Stimulated activated naive CD4-positive, alpha-beta T cell (primary cell): ENCODE measurements around the gene ZNF275.
"Not testable (repeated sequence)": the region's sequence is repeated elsewhere in the genome, so short reads cannot be mapped to it uniquely, and the experiment has no call there.

Experiments used
- DNase-seq, 6 experiments: peaks; one replicate each; lab custom pipeline; 2025; lab: John Stamatoyannopoulos, UW

The ZNF275 gene

GRCh38 chrX:153361781-153362397, 27.9 kb downstream of the ZNF275 start:
- no peak for DNase-seq

GRCh38 chrX:153365670-153366069, 31.7 kb downstream of the ZNF275 start:
- DNase-seq = no peak

GRCh38 chrX:153366119-153366518, 32.2 kb downstream of the ZNF275 start:
- DNase-seq = no peak

GRCh38 chrX:153366878-153367538, 33.1 kb downstream of the ZNF275 start:
- no peak for DNase-seq

- DNase-seq = no peak
Observed at GRCh38 chrX:153370293-153371055, 36.5 kb downstream of the ZNF275 start.

GRCh38 chrX:153371256-153371655, 37.3 kb downstream of the ZNF275 start:
- DNase-seq = no peak

GRCh38 chrX:153372949-153373348, 39.0 kb downstream of the ZNF275 start:
- no peak for DNase-seq

GRCh38 chrX:153374426-153374825, 40.5 kb downstream of the ZNF275 start:
- no peak for DNase-seq

- DNase-seq = no peak
Observed at GRCh38 chrX:153375571-153375970, 41.6 kb downstream of the ZNF275 start.

- DNase-seq = no peak
Observed at GRCh38 chrX:153377727-153378126, 43.8 kb downstream of the ZNF275 start.

- DNase-seq = no peak
Observed at GRCh38 chrX:153378607-153379006, 44.7 kb downstream of the ZNF275 start.

GRCh38 chrX:153379508-153379907, 45.6 kb downstream of the ZNF275 start:
- no peak for DNase-seq

- DNase-seq = no peak
Observed at GRCh38 chrX:153379971-153380581, 46.1 kb downstream of the ZNF275 start.

- DNase-seq = no peak
Observed at GRCh38 chrX:153380691-153381090, 46.7 kb downstream of the ZNF275 start.

GRCh38 chrX:153381684-153382532, 48.0 kb downstream of the ZNF275 start:
- peak in 3 of 6 experiments; percentile 3 to 4 (median 4) for DNase-seq

- no peak for DNase-seq
Observed at GRCh38 chrX:153382563-153383482, 48.9 kb downstream of the ZNF275 start.

GRCh38 chrX:153384390-153384789, 50.4 kb downstream of the ZNF275 start:
- no peak for DNase-seq

GRCh38 chrX:153384973-153385372, 51.0 kb downstream of the ZNF275 start:
- not testable (repeated sequence) for DNase-seq

- DNase-seq = no peak
Observed at GRCh38 chrX:153386097-153386496, 52.1 kb downstream of the ZNF275 start.

GRCh38 chrX:153387345-153387744, 53.4 kb downstream of the ZNF275 start:
- DNase-seq = no peak
